Body of pancreas (tissue), 4 donors: Measurements from ENCODE around the gene FAM149A.

ENCODE experiments used
- POLR2A ChIP-seq, 3 donors: fragments of 450-650 bp; IDR thresholded peaks; one replicate each; pipeline ENCODE4 v1.6.1; 2016; ENCODE audit warnings: antibody characterized with exemption in 3 of 3, mild to moderate bottlenecking in 2 of 3
- TF ChIP-seq, protein P1 (sequence below), 7 experiments: fragments of 450-650 bp in 4 of 7; fragments of 200-600 bp in 3 of 7; sonication (generic) in 3 of 7; IDR thresholded peaks; one replicate each; pipeline ENCODE4 v1.5.1; 2016 to 2019; ENCODE audit warnings: antibody characterized with exemption in 7 of 7

DNA sequence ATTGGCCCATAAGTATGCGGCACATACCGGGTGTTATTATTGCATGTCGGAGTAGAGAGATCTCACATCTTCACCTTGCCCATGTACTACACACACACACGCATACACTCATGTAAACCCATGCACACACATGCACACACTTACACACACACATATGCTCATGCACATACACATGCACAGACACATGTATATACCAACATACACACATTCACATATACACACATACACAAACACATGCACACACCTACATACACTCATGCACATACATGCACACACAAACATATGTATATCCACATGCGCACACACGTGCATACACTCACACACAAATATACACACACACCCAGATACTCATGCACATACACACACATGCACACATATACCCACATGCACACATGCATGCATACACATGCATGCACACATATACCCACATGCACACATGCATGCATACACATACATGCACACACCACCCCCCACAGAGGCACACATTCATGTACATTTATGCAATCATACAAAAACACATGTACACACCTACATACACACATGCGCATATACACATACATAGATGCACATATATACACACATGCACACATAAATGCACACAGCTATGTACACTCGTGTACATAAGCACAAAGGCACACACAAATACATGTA is 98.1 kb downstream of the FAM149A start:
- TF ChIP-seq, protein P1, sequence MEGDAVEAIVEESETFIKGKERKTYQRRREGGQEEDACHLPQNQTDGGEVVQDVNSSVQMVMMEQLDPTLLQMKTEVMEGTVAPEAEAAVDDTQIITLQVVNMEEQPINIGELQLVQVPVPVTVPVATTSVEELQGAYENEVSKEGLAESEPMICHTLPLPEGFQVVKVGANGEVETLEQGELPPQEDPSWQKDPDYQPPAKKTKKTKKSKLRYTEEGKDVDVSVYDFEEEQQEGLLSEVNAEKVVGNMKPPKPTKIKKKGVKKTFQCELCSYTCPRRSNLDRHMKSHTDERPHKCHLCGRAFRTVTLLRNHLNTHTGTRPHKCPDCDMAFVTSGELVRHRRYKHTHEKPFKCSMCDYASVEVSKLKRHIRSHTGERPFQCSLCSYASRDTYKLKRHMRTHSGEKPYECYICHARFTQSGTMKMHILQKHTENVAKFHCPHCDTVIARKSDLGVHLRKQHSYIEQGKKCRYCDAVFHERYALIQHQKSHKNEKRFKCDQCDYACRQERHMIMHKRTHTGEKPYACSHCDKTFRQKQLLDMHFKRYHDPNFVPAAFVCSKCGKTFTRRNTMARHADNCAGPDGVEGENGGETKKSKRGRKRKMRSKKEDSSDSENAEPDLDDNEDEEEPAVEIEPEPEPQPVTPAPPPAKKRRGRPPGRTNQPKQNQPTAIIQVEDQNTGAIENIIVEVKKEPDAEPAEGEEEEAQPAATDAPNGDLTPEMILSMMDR (IDR thresholded peaks at IDR 0.05): peak in 1 of 7 experiments; percentile 9
- TF ChIP-seq POLR2A (IDR thresholded peaks at IDR 0.05): no peak
